Suprapubic skin (tissue), 4 donors: Measurements from ENCODE around the gene EIF4E3. TPM values are rescaled to one million over a fixed set of nuclear protein-coding genes. Genes with fewer than 3 reads are reported as not detected.

ENCODE experiments used
- DNase-seq, 2 donors: peaks; one replicate each; pipeline ENCODE4 v3.0.0-alpha.2; 2019; ENCODE audit warnings: low spot score in 2 of 2
- H3K27ac ChIP-seq: fragments of 200-600 bp; sonication (generic); one replicate; pipeline ENCODE4 v1.5.1; 2019
- H3K27me3 ChIP-seq: fragments of 200-600 bp; sonication (generic); one replicate; pipeline ENCODE4 v1.5.1; 2019
- H3K36me3 ChIP-seq: fragments of 200-600 bp; sonication (generic); one replicate; pipeline ENCODE4 v1.5.1; 2019
- H3K4me1 ChIP-seq: fragments of 200-600 bp; sonication (generic); one replicate; pipeline ENCODE4 v1.5.1; 2019
- H3K4me3 ChIP-seq: fragments of 200-600 bp; sonication (generic); one replicate; pipeline ENCODE4 v1.5.1; 2019; ENCODE audit warnings: mild to moderate bottlenecking
- H3K9me3 ChIP-seq: fragments of 200-600 bp; sonication (generic); one replicate; pipeline ENCODE4 v1.5.1; 2019
- EP300 ChIP-seq: sonication (generic); formaldehyde crosslinking; IDR thresholded peaks from one replicate; pipeline ENCODE4 v1.6.1; 2017; ENCODE audit warnings: antibody characterized with exemption
- POLR2A ChIP-seq, 2 donors: fragments of 450-650 bp; IDR thresholded peaks; one replicate each; pipeline ENCODE4 v1.6.1; 2017; ENCODE audit warnings: antibody characterized with exemption in 2 of 2, mild to moderate bottlenecking in 2 of 2, moderate library complexity in 2 of 2
- POLR2AphosphoS5 ChIP-seq, 3 donors: sonication (generic); formaldehyde crosslinking; IDR thresholded peaks; one replicate each; pipeline ENCODE4 v1.6.1; 2017; ENCODE audit warnings: antibody characterized with exemption in 3 of 3
- WGBS: methylation state at CpG from one replicate; pipeline ENCODE4 v1.1.5; 2018; 5-methylcytosine and 5-hydroxymethylcytosine counted together
- total RNA-seq, 4 donors: library from RNA; depleted of rRNA; stranded (reverse); fragments of >200 nt; gene quantifications; one replicate each; pipeline ENCODE4 v1.1.0, GENCODE V29; 2016
- TF ChIP-seq, protein P1 (sequence below), 2 donors: fragments of 200-600 bp in 1 of 2; fragments of 450-650 bp in 1 of 2; sonication (generic) in 1 of 2; IDR thresholded peaks; one replicate each; pipeline ENCODE4 v1.5.1; 2016 to 2019; ENCODE audit warnings: antibody characterized with exemption in 2 of 2, mild to moderate bottlenecking in 1 of 2, moderate library complexity in 1 of 2

EIF4E3 gene
- total RNA-seq, 4 donors from 2014 or later, result 12.7 to 23.5 (median 16.0) TPM

GRCh38 chr3:71759401-71759800 lies 34.2 kb upstream of the EIF4E3 start:
- Histone ChIP-seq H3K4me3 (no peak overlapping the region), H3K27me3 (peaks cover 35% of the 10 kb centered on the region), H3K9me3 (no peaks in the 10 kb centered on the region), H3K27ac (no peak overlapping the region), H3K36me3 (no peaks in the 10 kb centered on the region), H3K4me1 (peaks cover 2% of the 10 kb centered on the region)
- no peak for DNase-seq
- 78% methylated on average over 5 of the region's 5 CpGs for WGBS
- TF ChIP-seq POLR2AphosphoS5 (IDR thresholded peaks at IDR 0.05), result no peak
- TF ChIP-seq, protein P1, sequence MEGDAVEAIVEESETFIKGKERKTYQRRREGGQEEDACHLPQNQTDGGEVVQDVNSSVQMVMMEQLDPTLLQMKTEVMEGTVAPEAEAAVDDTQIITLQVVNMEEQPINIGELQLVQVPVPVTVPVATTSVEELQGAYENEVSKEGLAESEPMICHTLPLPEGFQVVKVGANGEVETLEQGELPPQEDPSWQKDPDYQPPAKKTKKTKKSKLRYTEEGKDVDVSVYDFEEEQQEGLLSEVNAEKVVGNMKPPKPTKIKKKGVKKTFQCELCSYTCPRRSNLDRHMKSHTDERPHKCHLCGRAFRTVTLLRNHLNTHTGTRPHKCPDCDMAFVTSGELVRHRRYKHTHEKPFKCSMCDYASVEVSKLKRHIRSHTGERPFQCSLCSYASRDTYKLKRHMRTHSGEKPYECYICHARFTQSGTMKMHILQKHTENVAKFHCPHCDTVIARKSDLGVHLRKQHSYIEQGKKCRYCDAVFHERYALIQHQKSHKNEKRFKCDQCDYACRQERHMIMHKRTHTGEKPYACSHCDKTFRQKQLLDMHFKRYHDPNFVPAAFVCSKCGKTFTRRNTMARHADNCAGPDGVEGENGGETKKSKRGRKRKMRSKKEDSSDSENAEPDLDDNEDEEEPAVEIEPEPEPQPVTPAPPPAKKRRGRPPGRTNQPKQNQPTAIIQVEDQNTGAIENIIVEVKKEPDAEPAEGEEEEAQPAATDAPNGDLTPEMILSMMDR (IDR thresholded peaks at IDR 0.05), result no peak
- no peak for TF ChIP-seq EP300
- TF ChIP-seq POLR2A (IDR thresholded peaks at IDR 0.05), result no peak

- Histone ChIP-seq H3K27ac (no peak overlapping the region), H3K36me3 (no peaks in the 10 kb centered on the region), H3K9me3 (no peaks in the 10 kb centered on the region), H3K27me3 (peaks cover 45% of the 10 kb centered on the region), H3K4me1 (peaks cover 7% of the 10 kb centered on the region), H3K4me3 (no peak overlapping the region)
- no peak for DNase-seq
- 91% methylated on average over 2 of the region's 2 CpGs for WGBS
- TF ChIP-seq EP300 (no peak), POLR2AphosphoS5 (IDR thresholded peaks at IDR 0.05) (no peak), POLR2A (IDR thresholded peaks at IDR 0.05) (no peak)
- TF ChIP-seq, protein P1 (IDR thresholded peaks at IDR 0.05), result no peak
These were observed 32.9 kb upstream of the EIF4E3 start for GRCh38 chr3:71758091-71758490.

GRCh38 chr3:71754610-71755253 lies 29.5 kb upstream of the EIF4E3 start:
- no peak for DNase-seq
- H3K36me3 ChIP-seq, result no peaks in the 10 kb centered on the region

GRCh38 chr3:71753701-71754609 lies 28.8 kb upstream of the EIF4E3 start, which contains the start of gene GPR27:
Gene GPR27, plus strand, starts transcription at chr3:71753855. Its CDS starts 195 bp downstream, at chr3:71754050.
- WGBS, result 1% methylated on average over 15 of the region's 131 CpGs
- DNase-seq, result no peak
- Histone ChIP-seq H3K27ac (no peak within 1 kb of the TSS), H3K9me3 (no peaks in the 10 kb centered on the region), H3K4me1 (peaks cover 12% of the 10 kb centered on the region), H3K4me3 (peak within 1 kb of the TSS; percentile 59), H3K36me3 (no peaks in the 10 kb centered on the region), H3K27me3 (peaks cover 32% of the 10 kb centered on the region)
- TF ChIP-seq POLR2AphosphoS5 (IDR thresholded peaks at IDR 0.05), result no peak
- no peak for TF ChIP-seq POLR2A (IDR thresholded peaks at IDR 0.05)
- TF ChIP-seq, protein P1 (IDR thresholded peaks at IDR 0.05), result no peak
- no peak for TF ChIP-seq EP300

More at GRCh38 chr3:71754610-71755253, 29.5 kb upstream of the EIF4E3 start:
- WGBS, result 75% methylated on average over 7 of the region's 65 CpGs
- peaks cover 32% of the 10 kb centered on the region for H3K27me3 ChIP-seq
- peak overlapping the region; percentile 59 for H3K4me3 ChIP-seq
- no peaks in the 10 kb centered on the region for H3K9me3 ChIP-seq
- no peak for TF ChIP-seq EP300
- no peak for TF ChIP-seq POLR2AphosphoS5 (IDR thresholded peaks at IDR 0.05)
- TF ChIP-seq, protein P1 (IDR thresholded peaks at IDR 0.05), result no peak
- TF ChIP-seq POLR2A (IDR thresholded peaks at IDR 0.05), result no peak
- no peak overlapping the region for H3K27ac ChIP-seq
- H3K4me1 ChIP-seq, result peaks cover 12% of the 10 kb centered on the region
